ENCODE data around the gene KCP.
A peak's percentile ranks its signal among the peaks of the same experiment; 100 is the strongest.
"Not testable (repeated sequence)": the region's sequence is repeated elsewhere in the genome, so short reads cannot be mapped to it uniquely, and the experiment has no call there.

KCP gene

DNA sequence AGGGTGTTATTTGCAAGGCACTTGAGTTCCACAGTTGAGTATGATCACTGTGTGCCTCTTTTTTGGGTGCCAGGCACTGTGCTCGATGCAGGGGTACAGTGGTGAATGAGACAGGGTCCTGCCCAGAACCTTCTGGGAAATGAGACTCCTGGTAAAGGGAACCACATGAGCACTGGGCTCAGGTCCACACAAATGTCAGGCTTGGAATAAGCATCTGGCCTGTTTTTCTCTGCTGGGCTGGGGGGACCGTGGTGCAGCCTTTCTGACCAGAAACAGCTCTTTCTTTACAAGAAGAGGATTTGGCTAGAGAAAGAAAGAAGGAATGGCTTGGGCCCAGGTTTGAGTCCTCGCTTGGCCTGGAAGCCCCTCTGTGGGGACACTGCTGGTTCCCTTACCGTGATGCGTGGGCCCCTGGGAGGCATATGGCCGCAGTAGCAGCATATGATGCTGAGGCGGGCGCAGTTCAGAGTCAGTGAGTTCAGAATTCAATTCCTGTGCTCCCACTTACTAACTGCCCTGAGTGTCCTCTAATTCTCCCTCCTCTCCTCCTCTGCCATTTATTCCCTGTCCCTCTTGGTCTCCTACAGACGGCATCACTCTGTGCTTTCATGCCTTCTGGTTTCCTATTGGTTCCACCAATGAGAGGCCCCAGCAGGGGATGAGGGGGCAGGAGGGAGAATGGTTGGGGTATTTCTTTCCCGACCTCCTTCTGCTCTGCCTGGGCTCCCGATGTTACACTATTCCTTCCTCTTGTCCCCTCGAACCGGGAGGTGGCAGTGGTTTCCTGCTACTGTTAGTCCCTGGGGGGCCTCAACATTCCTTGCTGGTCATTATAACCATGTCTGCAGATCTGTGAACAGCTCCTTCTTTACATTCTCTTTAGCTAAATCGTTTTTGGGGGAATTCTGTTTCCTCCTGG lies 9.6 kb upstream of the KCP start:
- peak; percentile 16 to 48 for DNase-seq

DNA sequence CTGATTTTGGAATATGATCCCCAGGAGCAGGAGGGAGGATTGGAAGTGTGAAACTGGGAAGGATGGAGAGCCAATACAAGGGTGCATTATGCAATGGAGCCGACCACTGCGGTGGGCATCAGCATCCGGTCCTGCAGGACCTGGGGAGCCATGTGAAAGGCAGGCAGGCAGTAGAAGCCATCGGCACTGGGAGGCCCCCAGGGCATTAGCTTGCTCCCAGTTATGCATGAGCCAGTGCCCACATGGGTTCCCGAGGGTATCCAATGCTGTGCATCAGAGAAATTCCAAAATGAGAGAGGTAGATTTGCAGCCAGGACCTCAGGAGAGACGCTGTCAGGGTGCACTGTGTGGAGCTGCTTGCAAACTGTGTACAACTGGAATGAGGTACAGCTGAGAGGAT lies 8.7 kb upstream of the KCP start:
- DNase-seq = peak in 1 of 2 experiments; percentile 25

DNA sequence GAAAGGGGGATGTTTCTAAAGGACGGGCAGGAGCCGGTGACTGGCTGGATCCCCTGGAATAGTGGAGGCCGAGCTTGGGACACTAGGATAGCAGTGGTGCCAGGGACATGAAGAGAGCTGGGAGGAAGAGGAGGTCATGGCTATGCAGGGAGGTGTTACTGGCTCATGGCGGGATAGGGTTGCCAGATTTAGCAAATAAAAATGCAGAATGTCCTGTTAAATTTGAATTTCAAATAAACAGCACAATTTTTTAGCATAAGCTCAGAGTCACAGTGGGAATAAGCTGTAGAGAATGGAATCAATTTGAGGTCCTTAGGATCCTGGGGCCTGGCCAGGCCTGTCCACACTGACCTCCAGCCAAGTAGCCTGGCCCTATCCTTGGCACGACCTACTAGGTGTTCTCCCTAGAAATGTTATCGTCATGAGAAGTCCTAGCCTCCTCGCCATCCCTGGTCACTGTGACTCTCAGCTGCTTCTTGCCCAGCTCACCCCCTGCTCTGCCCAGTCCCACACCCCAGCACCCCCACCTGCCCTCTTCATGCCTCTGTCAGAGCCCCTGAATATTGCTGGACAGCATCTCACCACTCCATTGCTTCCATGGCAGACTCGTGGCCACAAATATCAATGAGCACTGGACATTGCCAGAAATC lies 7.6 kb upstream of the KCP start:
- no peak for DNase-seq

DNA sequence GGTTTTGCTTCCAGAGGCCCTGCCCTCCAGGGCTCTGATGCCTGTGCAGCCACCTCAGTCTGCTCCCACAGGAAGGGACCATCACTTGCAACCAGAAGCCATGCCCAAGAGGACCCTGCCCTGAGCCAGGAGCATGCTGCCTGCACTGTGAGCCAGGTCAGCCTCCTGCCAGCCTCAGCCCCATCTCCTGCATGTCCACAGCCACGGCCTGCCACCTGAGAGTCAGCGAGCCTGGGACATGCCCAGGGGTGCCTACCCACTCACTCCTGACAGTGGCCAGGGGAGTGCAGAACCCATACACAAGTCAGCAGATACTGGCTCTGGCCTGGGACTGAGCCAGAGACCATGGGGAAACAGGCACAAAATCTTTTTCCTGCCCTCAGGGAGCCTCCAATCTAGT lies 6.6 kb upstream of the KCP start:
- DNase-seq = no peak

DNA sequence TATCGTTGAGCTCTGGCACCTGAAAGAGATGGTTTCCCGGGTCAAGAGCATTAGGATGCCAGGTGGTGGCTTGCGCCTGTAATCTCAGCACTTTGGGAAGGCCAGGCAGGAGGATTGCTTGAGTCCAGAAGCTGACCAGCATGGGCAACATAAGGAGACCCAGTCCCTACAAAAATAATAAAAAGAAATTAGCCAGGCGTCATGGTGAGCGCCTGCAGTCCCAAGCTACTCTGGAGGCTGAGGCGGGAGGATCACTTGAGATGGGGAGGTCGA lies 6.1 kb upstream of the KCP start:
- DNase-seq = no peak

DNA sequence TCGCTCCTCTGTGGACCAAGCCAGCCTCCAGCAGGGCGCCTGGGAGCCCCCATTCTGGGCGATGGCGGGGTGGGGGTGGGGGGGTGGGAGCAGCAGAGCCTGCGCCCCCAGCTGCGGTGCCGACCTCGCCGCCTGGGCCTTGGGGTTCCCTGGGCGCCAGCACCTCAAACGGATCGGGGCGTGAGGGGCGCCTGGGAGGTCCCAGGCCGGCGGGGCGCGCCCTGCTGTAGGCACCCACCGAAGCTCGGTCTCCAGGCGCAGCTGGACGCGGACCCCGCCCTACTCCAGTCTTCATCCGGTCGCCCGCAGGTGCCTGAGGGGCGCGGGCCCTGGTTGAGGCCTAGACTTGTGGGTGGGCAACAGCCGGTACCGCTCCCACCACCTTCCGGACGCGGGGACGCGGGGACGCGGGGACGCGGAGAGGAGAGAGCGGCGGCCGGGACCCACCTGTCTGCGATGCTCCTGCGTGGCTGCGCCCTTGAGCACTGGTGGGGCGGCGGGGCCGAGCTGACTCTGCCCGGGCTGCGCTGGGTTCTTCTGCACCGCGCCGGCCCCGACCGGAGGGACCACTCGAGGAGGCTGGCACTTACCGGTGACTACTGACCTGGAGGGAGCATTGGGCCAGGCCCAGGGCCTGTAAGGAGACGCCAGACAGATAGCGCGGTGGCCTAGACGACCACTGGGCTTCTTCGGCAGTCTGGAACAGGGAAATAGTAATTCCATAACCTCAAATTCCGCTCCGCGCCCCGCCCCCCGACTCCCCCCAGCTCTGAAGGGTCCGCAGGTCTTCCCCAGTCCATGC lies 5.5 kb upstream of the KCP start:
- no peak for DNase-seq

DNA sequence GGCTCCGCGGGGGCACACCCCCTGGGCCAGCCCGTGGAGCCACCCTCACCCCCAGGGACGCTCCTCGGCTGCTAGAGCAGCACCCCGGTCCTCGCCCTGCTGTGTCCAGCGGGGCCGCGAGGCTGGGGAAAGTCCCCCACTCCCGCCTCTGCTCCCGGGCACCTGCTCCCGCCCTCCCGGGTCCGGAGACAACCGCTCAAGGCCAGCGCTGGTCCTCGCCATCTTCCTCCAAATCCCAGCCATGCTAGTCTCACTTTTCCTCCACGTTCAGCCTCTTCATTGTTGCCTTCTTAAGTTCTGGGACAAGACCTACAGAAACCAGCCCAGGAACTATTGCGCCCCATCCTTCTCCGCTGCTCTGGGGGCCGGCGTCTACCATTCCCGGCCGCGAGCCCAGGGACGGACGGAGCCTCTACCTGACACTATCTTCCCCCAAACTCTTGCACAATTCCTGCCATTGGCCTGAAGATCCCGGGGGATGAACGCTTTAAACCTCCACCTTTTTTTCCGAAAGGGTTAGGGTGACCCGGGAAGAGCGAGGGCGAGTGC lies 4.8 kb upstream of the KCP start:
- no peak for DNase-seq

DNA sequence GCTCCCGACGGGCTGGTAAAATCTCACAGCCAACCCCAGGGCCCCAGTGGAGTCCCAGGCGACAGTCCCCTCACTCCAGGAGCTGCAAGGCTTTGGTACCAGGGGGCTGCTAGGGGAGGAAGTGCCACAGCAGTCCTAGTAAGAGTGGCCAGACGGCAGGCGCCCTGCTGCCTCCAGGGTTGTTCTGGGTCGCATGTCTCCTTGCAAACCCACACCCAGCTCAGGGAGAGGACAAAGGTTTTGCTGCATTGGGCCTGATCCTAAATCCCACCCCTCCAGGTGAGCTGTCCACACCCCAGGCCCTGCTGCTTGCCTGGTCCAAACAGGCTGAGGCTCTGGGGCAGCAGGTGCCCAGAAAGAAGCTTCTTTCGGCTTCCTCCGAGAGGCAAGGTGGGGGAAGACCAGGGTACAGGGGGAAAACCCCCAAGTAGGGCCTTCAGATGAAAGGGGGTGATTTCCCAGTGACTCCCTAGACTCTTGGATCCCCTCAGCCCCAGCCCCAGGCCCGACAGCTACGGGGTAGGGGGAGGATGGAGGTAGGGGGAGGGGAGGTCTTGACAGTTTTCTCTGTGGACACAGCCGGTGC lies 4.2 kb upstream of the KCP start:
- DNase-seq = peak in 1 of 2 experiments; percentile 9

DNA sequence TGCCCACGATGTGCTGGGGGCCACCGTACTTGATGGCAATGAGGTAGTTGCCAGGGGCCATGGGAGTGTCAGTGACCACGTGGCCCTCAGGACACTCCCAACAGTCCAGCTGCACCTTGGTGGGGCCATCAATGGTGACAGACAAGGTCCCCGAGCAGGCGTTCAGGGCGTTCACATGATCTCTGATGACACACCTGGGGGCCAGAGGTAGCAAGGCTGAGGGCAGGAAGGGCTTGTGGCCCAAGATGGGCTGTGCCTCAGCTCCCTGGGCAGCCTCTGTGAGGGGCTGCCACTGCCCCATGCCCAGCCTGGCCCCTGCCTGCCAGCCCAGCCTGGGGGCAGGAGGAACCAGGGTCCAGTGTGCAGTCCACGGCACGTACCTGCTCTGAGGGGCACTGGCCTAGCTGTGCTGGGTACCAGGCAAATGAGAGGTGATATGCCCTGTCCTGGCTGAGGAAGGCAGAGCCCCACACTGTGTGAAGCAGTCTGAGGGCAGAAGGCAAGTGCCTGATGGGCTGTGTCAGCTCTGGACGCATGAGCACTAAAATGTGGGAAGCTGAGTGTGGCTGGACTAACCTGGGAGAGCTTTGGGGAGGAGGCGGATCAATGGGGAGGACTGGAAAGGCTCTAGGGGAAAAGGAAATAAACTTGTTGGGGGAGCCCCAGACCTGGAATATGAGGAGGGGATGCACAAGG lies 3.5 kb upstream of the KCP start:
- DNase-seq = no peak

DNA sequence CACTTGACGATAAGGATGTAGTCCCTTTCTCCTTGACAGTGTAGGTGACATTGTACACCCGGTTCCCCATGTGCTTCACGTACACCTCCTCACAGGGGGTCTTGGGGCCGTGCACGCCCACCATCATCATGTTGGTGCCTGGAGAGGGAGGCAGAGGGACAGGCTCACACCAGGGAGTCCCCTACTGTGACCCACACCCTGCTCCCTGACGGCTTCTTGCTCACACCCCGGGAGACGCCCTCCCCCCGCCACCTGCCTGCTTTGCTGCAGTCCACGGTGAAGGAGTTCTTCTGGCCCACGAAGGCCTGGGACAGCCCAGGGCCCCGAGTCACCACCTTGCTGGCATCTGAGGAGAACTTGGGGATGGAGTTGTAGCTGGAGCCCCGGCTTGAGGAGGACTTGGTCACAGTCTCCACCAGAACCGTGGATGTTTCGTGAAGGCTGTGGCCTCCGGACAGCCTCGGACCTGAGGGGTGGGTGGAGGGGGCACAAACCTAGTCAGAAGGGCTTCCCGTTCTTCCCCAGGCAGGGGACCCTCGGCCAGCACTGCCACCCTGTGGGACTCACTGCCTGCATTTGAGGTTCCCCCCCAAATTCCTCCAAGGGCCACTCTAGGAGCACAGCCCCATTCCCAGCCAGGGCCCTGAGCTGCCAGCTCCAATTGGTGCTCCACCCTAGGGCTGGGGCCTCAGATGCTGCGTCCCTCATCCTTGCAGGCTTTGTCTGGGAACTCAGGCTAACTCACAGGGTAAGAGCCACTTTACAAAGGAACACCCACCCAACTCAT lies 2.4 kb upstream of the KCP start:
- DNase-seq = not testable (repeated sequence)

DNA sequence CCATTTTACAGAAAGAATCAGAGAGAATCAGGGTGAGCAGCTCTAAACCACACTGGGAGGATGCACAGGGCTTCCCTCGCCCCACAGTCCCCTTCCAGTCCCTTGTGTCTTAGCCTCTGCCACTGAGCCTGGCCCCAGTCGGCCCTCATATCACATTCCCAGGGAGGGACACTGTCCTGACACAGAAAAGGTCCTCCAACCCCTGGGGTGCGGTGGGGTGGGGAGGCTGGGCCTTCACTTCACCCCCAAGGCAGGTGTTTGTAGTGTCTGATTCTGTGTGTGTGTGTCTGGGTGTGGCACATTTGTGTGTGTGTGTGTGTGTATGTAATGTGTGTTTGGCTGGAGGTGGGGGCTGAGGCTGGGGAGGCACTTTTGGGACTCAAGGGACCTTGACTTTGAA lies 1.8 kb upstream of the KCP start:
- no peak for DNase-seq

DNA sequence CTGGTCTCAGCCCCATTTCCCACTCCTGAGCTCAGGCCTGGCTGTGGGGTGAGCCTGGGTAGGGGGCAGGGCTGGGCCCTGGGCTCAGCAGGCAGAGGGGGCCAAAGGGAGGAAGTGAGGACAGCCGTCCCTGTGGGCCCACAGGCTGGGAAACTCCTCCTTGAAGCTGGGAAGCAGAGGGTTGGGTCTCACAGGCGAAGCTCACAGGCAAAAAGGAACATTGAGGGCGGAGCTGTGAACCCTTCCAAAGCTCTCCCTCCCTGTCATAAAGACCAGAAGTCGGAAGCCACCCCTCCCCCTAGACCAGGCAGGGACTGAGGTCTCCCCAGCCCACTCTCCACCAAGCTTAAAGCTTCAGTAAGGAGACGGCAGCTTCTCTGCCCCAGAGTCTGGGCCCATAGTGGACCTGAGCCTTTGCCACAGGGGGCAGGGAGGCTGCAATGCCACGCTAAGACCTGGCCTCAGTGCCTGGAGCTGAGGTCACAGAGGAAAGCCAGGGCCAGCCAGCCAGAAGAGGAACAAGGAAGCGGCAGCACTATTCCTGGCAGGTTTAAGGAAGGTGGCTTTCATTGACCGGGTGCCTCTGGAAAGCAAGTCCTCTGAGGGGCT lies 1.0 kb upstream of the KCP start:
- no peak for DNase-seq

DNA sequence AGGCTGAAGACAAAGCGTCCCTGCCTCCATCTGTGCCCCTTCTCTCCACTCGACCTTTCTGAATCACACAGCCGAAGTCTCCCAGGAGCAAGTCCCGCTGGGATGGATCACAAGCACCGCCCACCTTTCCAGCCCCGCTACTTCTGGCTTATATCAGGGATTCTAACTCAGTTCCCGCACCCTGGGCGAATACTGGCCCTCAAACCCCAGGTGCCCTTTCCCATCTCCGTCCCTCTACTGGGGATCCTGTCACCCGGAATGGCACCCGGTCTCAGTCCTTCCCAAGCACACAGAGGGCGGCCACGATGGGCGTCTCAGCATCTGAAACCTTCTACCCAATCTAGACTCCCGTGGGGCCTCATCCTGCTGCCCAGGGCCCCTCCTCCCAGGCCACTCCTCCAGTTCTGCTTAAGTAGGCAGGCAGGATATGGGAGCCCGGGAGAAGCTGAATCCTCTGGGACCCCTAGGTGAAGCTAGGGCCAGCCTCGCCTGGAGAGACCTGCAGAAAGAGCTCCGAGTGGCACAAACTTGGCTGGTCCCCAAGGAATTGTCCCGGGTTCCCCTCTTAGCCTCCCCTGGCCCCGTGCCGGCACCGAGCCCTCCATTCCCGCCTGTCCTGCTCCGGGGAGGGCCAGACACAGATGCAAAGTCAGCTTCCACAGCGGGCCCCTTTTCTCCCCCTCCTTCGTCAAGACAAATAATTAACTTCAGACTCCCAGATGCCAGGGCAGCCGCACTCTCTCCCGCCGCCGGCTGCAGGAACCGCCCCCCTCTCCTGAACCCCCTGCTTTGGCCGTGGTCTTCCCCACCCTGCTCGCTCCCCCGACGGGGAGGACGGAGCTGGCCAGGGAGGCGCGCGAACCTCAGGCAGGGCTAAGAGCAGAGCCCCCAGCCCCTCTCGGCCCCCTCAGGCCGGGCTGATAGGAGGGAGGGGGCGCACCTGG lies 612 bp downstream of the KCP start:
- DNase-seq = peak; percentile 78 to 79

DNA sequence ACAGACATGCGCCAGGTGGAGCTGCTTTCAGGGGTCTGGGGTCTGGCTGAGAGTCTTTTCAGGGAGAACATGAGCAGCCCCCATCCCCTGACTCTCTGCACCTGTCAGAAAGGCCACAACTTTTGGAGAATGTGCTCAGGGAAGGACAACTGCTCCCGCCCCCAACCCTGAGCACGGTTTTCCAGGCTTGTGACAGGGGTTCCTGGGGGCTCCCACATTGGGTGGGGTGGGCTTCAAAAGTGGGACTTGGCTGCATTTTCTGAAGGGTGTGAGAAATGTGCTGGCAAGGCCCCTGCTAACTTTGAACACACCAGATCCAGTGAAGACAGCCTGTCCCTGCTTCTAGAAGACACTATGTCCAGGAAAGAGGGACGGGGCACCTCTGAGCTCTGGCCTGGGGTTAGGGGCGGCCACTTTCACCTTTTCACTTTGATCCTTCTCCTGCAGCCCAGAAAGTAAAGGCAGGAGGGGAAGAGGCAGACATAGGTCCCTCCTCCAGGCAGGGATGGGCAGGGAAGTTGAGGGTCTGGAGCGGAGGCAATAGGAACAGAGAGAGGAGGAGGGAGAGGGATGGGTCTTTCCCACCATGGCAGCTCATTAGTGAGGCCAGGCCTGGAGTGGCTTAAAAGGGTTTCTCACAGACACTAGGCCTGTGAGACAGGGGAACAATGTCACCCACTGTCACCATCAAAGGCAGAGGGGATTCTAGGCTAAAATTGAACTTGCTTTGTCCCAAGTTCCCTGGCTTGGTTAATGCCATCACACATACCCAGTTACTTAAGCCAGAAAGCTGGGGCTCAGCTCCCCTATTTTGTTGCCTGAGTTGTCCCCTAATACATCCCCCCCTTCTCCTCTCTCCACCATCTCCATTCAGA lies 1.5 kb downstream of the KCP start:
- DNase-seq = no peak

DNA sequence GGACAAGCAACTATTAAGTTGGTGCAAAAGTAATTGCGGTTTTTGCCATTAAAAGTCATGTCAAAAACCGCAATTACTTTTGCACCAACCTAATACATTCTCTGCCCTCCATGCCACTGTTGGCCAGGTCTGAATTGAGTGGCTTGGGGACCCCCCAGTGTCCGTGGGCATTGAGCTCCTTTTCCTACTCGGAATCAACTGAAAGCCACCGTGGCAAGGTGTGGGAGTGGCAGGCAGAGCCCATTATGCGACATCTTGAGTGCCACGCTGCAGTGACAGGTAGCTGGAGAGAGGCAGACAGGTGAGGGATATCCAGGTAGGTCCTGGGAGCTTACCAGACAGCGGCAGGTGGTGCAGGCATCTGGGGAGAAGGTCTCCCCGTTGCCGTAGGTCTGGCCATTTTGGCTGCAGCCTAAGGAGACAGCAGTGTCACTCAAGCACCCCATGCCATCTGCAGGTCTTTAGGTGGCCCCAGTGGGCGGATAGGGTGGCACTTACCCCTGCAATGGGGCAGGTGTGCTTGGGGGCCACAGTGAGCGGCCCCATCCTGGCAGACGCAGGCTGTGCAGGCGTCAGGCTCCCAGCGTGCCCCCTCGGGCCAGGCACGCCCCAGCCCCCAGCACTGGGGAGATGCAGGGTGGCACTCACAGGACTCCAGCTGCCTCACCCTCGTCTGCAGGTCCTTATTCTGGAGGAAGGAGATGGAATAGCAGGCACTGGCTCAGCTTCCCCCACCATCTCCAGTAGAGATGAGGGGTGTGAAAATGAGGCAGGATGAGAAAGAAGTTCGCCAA lies 3.5 kb downstream of the KCP start:
- DNase-seq = no peak

DNA sequence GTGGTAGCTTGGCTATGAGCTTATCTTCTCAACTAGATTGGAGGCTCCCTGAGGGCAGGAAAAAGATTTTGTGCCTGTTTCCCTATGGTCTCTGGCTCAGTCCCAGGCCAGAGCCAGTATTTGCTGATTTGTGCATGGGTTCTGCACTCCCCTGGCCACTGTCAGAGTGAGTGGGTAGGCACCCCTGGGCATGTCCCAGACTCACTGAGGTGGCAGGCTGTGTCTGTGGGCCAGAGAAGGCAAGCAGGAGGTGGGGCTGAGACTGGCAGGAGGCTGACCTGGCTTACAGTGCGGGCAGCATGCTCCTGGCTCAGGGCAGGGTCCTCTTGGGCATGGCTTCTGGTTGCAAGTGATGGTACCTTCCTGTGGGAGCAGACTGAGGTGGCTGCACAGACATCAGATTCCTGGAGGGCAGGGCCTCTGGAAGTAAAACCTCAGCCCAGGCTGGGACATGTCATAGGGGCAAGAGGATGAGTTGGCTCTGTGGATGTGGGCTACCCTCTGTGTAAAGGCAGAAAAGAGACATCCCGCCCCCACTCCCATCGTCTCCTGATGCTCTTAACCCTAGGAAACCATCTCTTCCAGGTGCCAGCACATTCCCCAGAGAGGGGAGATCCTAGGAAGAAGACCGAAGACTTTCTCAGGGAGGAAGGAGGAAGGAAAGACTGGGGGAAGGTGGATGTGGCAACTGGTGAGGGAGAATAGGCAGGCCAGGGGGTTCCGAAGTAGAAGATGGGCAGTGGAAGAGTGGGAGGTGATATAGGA lies 4.3 kb downstream of the KCP start:
- no peak for DNase-seq
